NT2/D1 (cell line): ENCODE measurements around the gene YTHDC1.
A peak's percentile ranks its signal among the peaks of the same experiment; 100 is the strongest.
"Not testable (repeated sequence)": the region's sequence is repeated elsewhere in the genome, so short reads cannot be mapped to it uniquely, and the experiment has no call there.

ENCODE experiments used
- DNase-seq: peaks from one replicate; pipeline ENCODE4 v3.0.0-alpha.2; 2011; ENCODE audit warnings: low read depth, low spot score
- H3K27me3 ChIP-seq: 2 replicates; pipeline ENCODE4 v1.6.0; 2011; ENCODE audit warnings: mild to moderate bottlenecking; ENCODE audit not compliant: insufficient read length, insufficient read depth
- H3K36me3 ChIP-seq: 2 replicates; pipeline ENCODE4 v1.6.1; 2011; ENCODE audit warnings: mild to moderate bottlenecking, low read length, mixed read lengths; ENCODE audit not compliant: insufficient read depth, insufficient read length
- H3K4me1 ChIP-seq: 2 replicates; pipeline ENCODE4 v1.5.1; 2011; ENCODE audit not compliant: insufficient read depth, insufficient read length
- H3K4me3 ChIP-seq: 2 replicates; pipeline ENCODE4 v1.5.1; 2011; ENCODE audit warnings: low read depth; ENCODE audit not compliant: insufficient read length
- H3K9ac ChIP-seq: 2 replicates; pipeline ENCODE4 v1.6.0; 2011; ENCODE audit warnings: low read depth; ENCODE audit not compliant: insufficient read length
- H3K9me3 ChIP-seq: 2 replicates; pipeline ENCODE4 v1.5.1; 2011; ENCODE audit warnings: mild to moderate bottlenecking, low read length; ENCODE audit not compliant: insufficient read depth
- SUZ12 ChIP-seq: IDR thresholded peaks from 2 replicates; pipeline ENCODE4 v1.6.1; 2011; ENCODE audit not compliant: insufficient read length, insufficient read depth; ENCODE audit errors: extremely low read depth
- YY1 ChIP-seq: IDR thresholded peaks from 2 replicates; pipeline ENCODE4 v1.6.1; 2011; ENCODE audit not compliant: insufficient read length, insufficient read depth
- ZNF274 ChIP-seq: IDR thresholded peaks from 2 replicates; pipeline ENCODE4 v1.6.1; 2011; ENCODE audit warnings: mild to moderate bottlenecking, low read depth, low read length

YTHDC1 gene

GRCh38 chr4:68349649-68350360, at the start of gene YTHDC1:
YTHDC1 (minus strand) TSS chr4:68350090; CDS start chr4:68349753, 337 bp downstream.
- no peaks in the 10 kb centered on the region for H3K4me1 ChIP-seq
- H3K9ac ChIP-seq, result peak within 1 kb of the TSS; percentile 93
- TF ChIP-seq YY1 (peak; percentile 59), ZNF274 (no peak)
- H3K27me3 ChIP-seq, result no peaks in the 10 kb centered on the region
- H3K4me3 ChIP-seq, result peak within 1 kb of the TSS; percentile 83
- H3K36me3 ChIP-seq, result peaks cover 13% of the 10 kb centered on the region
- DNase-seq, result peak; percentile 90
- no peaks in the 10 kb centered on the region for H3K9me3 ChIP-seq

GRCh38 chr4:68399306-68399705, 49.4 kb upstream of the YTHDC1 start:
- peaks cover 5% of the 10 kb centered on the region; the same call in 1 of the 2 replicates for H3K9me3 ChIP-seq
- H3K4me3 ChIP-seq, result no peak overlapping the region
- no peak for DNase-seq
- TF ChIP-seq SUZ12 (no peak), ZNF274 (no peak), YY1 (no peak)
- no peaks in the 10 kb centered on the region for H3K27me3 ChIP-seq
- no peak overlapping the region for H3K9ac ChIP-seq
- H3K36me3 ChIP-seq, result no peaks in the 10 kb centered on the region
- no peaks in the 10 kb centered on the region for H3K4me1 ChIP-seq

GRCh38 chr4:68396756-68397155, 46.9 kb upstream of the YTHDC1 start:
- no peaks in the 10 kb centered on the region for H3K4me1 ChIP-seq
- H3K27me3 ChIP-seq, result no peaks in the 10 kb centered on the region
- no peak overlapping the region for H3K4me3 ChIP-seq
- H3K9ac ChIP-seq, result no peak overlapping the region
- DNase-seq, result no peak
- H3K36me3 ChIP-seq, result no peaks in the 10 kb centered on the region
- TF ChIP-seq ZNF274 (no peak), SUZ12 (no peak), YY1 (no peak)
- H3K9me3 ChIP-seq, result no peaks in the 10 kb centered on the region

GRCh38 chr4:68391436-68391835, 41.5 kb upstream of the YTHDC1 start:
- no peak for TF ChIP-seq YY1
- no peaks in the 10 kb centered on the region for H3K4me1 ChIP-seq
- no peak for DNase-seq
- no peak overlapping the region for H3K4me3 ChIP-seq
- H3K9ac ChIP-seq, result no peak overlapping the region
- no peaks in the 10 kb centered on the region for H3K27me3 ChIP-seq
- no peaks in the 10 kb centered on the region for H3K9me3 ChIP-seq
- H3K36me3 ChIP-seq, result no peaks in the 10 kb centered on the region

GRCh38 chr4:68390205-68390935, 40.5 kb upstream of the YTHDC1 start:
- no peaks in the 10 kb centered on the region for H3K9me3 ChIP-seq
- no peak overlapping the region for H3K9ac ChIP-seq
- no peak for TF ChIP-seq YY1
- TF ChIP-seq ZNF274, result no peak
- no peak for TF ChIP-seq SUZ12
- DNase-seq, result no peak
- H3K36me3 ChIP-seq, result no peaks in the 10 kb centered on the region
- no peaks in the 10 kb centered on the region for H3K27me3 ChIP-seq
- H3K4me1 ChIP-seq, result no peaks in the 10 kb centered on the region
- H3K4me3 ChIP-seq, result no peak overlapping the region

- not testable (repeated sequence) for H3K9ac ChIP-seq
Observed at GRCh38 chr4:68389386-68389913, 39.6 kb upstream of the YTHDC1 start.

GRCh38 chr4:68388347-68388865, 38.5 kb upstream of the YTHDC1 start:
- DNase-seq, result no peak
- H3K4me3 ChIP-seq, result no peak overlapping the region
- H3K4me1 ChIP-seq, result no peaks in the 10 kb centered on the region
- no peaks in the 10 kb centered on the region for H3K27me3 ChIP-seq
- H3K36me3 ChIP-seq, result no peaks in the 10 kb centered on the region
- H3K9me3 ChIP-seq, result no peaks in the 10 kb centered on the region
- no peak overlapping the region for H3K9ac ChIP-seq
- TF ChIP-seq ZNF274 (no peak), YY1 (no peak), SUZ12 (no peak)

More at GRCh38 chr4:68389386-68389913, 39.6 kb upstream of the YTHDC1 start:
- not testable (repeated sequence) for H3K27me3 ChIP-seq, H3K4me1 ChIP-seq, H3K4me3 ChIP-seq, H3K9me3 ChIP-seq, H3K36me3 ChIP-seq, DNase-seq
- peak; percentile 32 for TF ChIP-seq YY1
